ENCODE data around the gene RAD50.
"Not testable (repeated sequence)": the region's sequence is repeated elsewhere in the genome, so short reads cannot be mapped to it uniquely, and the experiment has no call there.

RAD50 gene

GRCh38 chr5:132564555-132564954 lies 7.8 kb downstream of the RAD50 start:
- not testable (repeated sequence) for H3K27me3 ChIP-seq (ENCODE audit: control insufficient read depth, insufficient read depth, low read length); H3K36me3 ChIP-seq (ENCODE audit: control insufficient read depth, insufficient read depth, low read length); H3K9ac ChIP-seq (ENCODE audit: low read length); H3K4me1 ChIP-seq (ENCODE audit: control insufficient read depth, insufficient read depth, low read length); H3K4me3 ChIP-seq (ENCODE audit: low read length); H3K9me3 ChIP-seq (ENCODE audit: control insufficient read depth, low read length)

- Histone ChIP-seq H3K4me3 (ENCODE audit: low read length) (no peak overlapping the region), H3K36me3 (ENCODE audit: control insufficient read depth, insufficient read depth, low read length) (peaks cover 4% of the 10 kb centered on the region), H3K4me1 (ENCODE audit: control insufficient read depth, insufficient read depth, low read length) (no peaks in the 10 kb centered on the region)
Observed at GRCh38 chr5:132566657-132567056, 9.9 kb downstream of the RAD50 start.

GRCh38 chr5:132576123-132576522 lies 19.3 kb downstream of the RAD50 start:
- Histone ChIP-seq H3K36me3 (ENCODE audit: control insufficient read depth, insufficient read depth, low read length) (peaks cover 18% of the 10 kb centered on the region), H3K9me3 (ENCODE audit: control insufficient read depth, low read length) (no peaks in the 10 kb centered on the region), H3K27me3 (ENCODE audit: control insufficient read depth, insufficient read depth, low read length) (no peaks in the 10 kb centered on the region), H3K9ac (ENCODE audit: low read length) (no peak overlapping the region), H3K4me3 (ENCODE audit: low read length) (no peak overlapping the region), H3K4me1 (ENCODE audit: control insufficient read depth, insufficient read depth, low read length) (no peaks in the 10 kb centered on the region)

More at GRCh38 chr5:132566657-132567056, 9.9 kb downstream of the RAD50 start:
- Histone ChIP-seq H3K9ac (ENCODE audit: low read length) (no peak overlapping the region), H3K27me3 (ENCODE audit: control insufficient read depth, insufficient read depth, low read length) (no peaks in the 10 kb centered on the region), H3K9me3 (ENCODE audit: control insufficient read depth, low read length) (no peaks in the 10 kb centered on the region)

- not testable (repeated sequence) for H3K36me3 ChIP-seq (ENCODE audit: control insufficient read depth, insufficient read depth, low read length); H3K9ac ChIP-seq (ENCODE audit: low read length); H3K27me3 ChIP-seq (ENCODE audit: control insufficient read depth, insufficient read depth, low read length); H3K4me1 ChIP-seq (ENCODE audit: control insufficient read depth, insufficient read depth, low read length); H3K4me3 ChIP-seq (ENCODE audit: low read length); H3K9me3 ChIP-seq (ENCODE audit: control insufficient read depth, low read length)
Observed at GRCh38 chr5:132584560-132584959, 27.8 kb downstream of the RAD50 start.

GRCh38 chr5:132586063-132586462 lies 29.3 kb downstream of the RAD50 start:
- Histone ChIP-seq H3K4me1 (ENCODE audit: control insufficient read depth, insufficient read depth, low read length) (no peaks in the 10 kb centered on the region), H3K4me3 (ENCODE audit: low read length) (no peak overlapping the region), H3K36me3 (ENCODE audit: control insufficient read depth, insufficient read depth, low read length) (no peaks in the 10 kb centered on the region), H3K27me3 (ENCODE audit: control insufficient read depth, insufficient read depth, low read length) (no peaks in the 10 kb centered on the region), H3K9ac (ENCODE audit: low read length) (no peak overlapping the region), H3K9me3 (ENCODE audit: control insufficient read depth, low read length) (no peaks in the 10 kb centered on the region)

- Histone ChIP-seq H3K27me3 (ENCODE audit: control insufficient read depth, insufficient read depth, low read length) (no peaks in the 10 kb centered on the region), H3K36me3 (ENCODE audit: control insufficient read depth, insufficient read depth, low read length) (no peaks in the 10 kb centered on the region), H3K4me1 (ENCODE audit: control insufficient read depth, insufficient read depth, low read length) (no peaks in the 10 kb centered on the region), H3K9me3 (ENCODE audit: control insufficient read depth, low read length) (no peaks in the 10 kb centered on the region), H3K4me3 (ENCODE audit: low read length) (no peak overlapping the region), H3K9ac (ENCODE audit: low read length) (no peak overlapping the region)
Observed at GRCh38 chr5:132589467-132589866, 32.7 kb downstream of the RAD50 start.

- Histone ChIP-seq H3K9me3 (ENCODE audit: control insufficient read depth, low read length) (no peaks in the 10 kb centered on the region), H3K4me1 (ENCODE audit: control insufficient read depth, insufficient read depth, low read length) (no peaks in the 10 kb centered on the region), H3K9ac (ENCODE audit: low read length) (no peak overlapping the region), H3K4me3 (ENCODE audit: low read length) (no peak overlapping the region), H3K27me3 (ENCODE audit: control insufficient read depth, insufficient read depth, low read length) (no peaks in the 10 kb centered on the region), H3K36me3 (ENCODE audit: control insufficient read depth, insufficient read depth, low read length) (no peaks in the 10 kb centered on the region)
Observed at GRCh38 chr5:132591145-132591544, 34.4 kb downstream of the RAD50 start.

GRCh38 chr5:132592521-132592920 lies 35.7 kb downstream of the RAD50 start:
- no peak overlapping the region for H3K4me3 ChIP-seq (ENCODE audit: low read length)
- no peaks in the 10 kb centered on the region for H3K27me3 ChIP-seq (ENCODE audit: control insufficient read depth, insufficient read depth, low read length)
- no peak overlapping the region for H3K9ac ChIP-seq (ENCODE audit: low read length)
- no peaks in the 10 kb centered on the region for H3K4me1 ChIP-seq (ENCODE audit: control insufficient read depth, insufficient read depth, low read length)
- H3K9me3 ChIP-seq (ENCODE audit: control insufficient read depth, low read length) = no peaks in the 10 kb centered on the region
- peaks cover 4% of the 10 kb centered on the region for H3K36me3 ChIP-seq (ENCODE audit: control insufficient read depth, insufficient read depth, low read length)

GRCh38 chr5:132594170-132594569 lies 37.4 kb downstream of the RAD50 start:
- H3K36me3 ChIP-seq (ENCODE audit: control insufficient read depth, insufficient read depth, low read length) = peaks cover 4% of the 10 kb centered on the region
- no peak overlapping the region for H3K4me3 ChIP-seq (ENCODE audit: low read length)
- no peaks in the 10 kb centered on the region for H3K27me3 ChIP-seq (ENCODE audit: control insufficient read depth, insufficient read depth, low read length)
- H3K9ac ChIP-seq (ENCODE audit: low read length) = no peak overlapping the region
- no peaks in the 10 kb centered on the region for H3K9me3 ChIP-seq (ENCODE audit: control insufficient read depth, low read length)
- no peaks in the 10 kb centered on the region for H3K4me1 ChIP-seq (ENCODE audit: control insufficient read depth, insufficient read depth, low read length)

- no peaks in the 10 kb centered on the region for H3K27me3 ChIP-seq (ENCODE audit: control insufficient read depth, insufficient read depth, low read length)
- no peak overlapping the region for H3K4me3 ChIP-seq (ENCODE audit: low read length)
- no peaks in the 10 kb centered on the region for H3K9me3 ChIP-seq (ENCODE audit: control insufficient read depth, low read length)
- H3K4me1 ChIP-seq (ENCODE audit: control insufficient read depth, insufficient read depth, low read length) = no peaks in the 10 kb centered on the region
- H3K36me3 ChIP-seq (ENCODE audit: control insufficient read depth, insufficient read depth, low read length) = peaks cover 4% of the 10 kb centered on the region
- no peak overlapping the region for H3K9ac ChIP-seq (ENCODE audit: low read length)
Observed at GRCh38 chr5:132595624-132596023, 38.8 kb downstream of the RAD50 start.

GRCh38 chr5:132601071-132601728 lies 44.4 kb downstream of the RAD50 start:
- no peak overlapping the region for H3K9ac ChIP-seq (ENCODE audit: low read length)
- peaks cover 4% of the 10 kb centered on the region for H3K36me3 ChIP-seq (ENCODE audit: control insufficient read depth, insufficient read depth, low read length)
- no peak overlapping the region for H3K4me3 ChIP-seq (ENCODE audit: low read length)
- no peaks in the 10 kb centered on the region for H3K27me3 ChIP-seq (ENCODE audit: control insufficient read depth, insufficient read depth, low read length)
- no peaks in the 10 kb centered on the region for H3K4me1 ChIP-seq (ENCODE audit: control insufficient read depth, insufficient read depth, low read length)
- no peaks in the 10 kb centered on the region for H3K9me3 ChIP-seq (ENCODE audit: control insufficient read depth, low read length)

GRCh38 chr5:132607095-132607494 lies 50.3 kb downstream of the RAD50 start:
- H3K9ac ChIP-seq (ENCODE audit: low read length) = no peak overlapping the region
- no peak overlapping the region for H3K4me3 ChIP-seq (ENCODE audit: low read length)
- no peaks in the 10 kb centered on the region for H3K36me3 ChIP-seq (ENCODE audit: control insufficient read depth, insufficient read depth, low read length)
- no peaks in the 10 kb centered on the region for H3K27me3 ChIP-seq (ENCODE audit: control insufficient read depth, insufficient read depth, low read length)
- H3K4me1 ChIP-seq (ENCODE audit: control insufficient read depth, insufficient read depth, low read length) = no peaks in the 10 kb centered on the region
- H3K9me3 ChIP-seq (ENCODE audit: control insufficient read depth, low read length) = no peaks in the 10 kb centered on the region

GRCh38 chr5:132608107-132608506 lies 51.3 kb downstream of the RAD50 start:
- Histone ChIP-seq H3K36me3 (ENCODE audit: control insufficient read depth, insufficient read depth, low read length) (no peaks in the 10 kb centered on the region), H3K4me1 (ENCODE audit: control insufficient read depth, insufficient read depth, low read length) (no peaks in the 10 kb centered on the region), H3K4me3 (ENCODE audit: low read length) (no peak overlapping the region), H3K27me3 (ENCODE audit: control insufficient read depth, insufficient read depth, low read length) (no peaks in the 10 kb centered on the region), H3K9me3 (ENCODE audit: control insufficient read depth, low read length) (no peaks in the 10 kb centered on the region), H3K9ac (ENCODE audit: low read length) (no peak overlapping the region)
